HAP-1 (cell line): ENCODE data around the gene HDLBP.
"Not testable (repeated sequence)": the region's sequence is repeated elsewhere in the genome, so short reads cannot be mapped to it uniquely, and the experiment has no call there.

ENCODE experiments used
- DNase-seq, 2 experiments: peaks; one replicate each; pipeline ENCODE4 v3.0.0-alpha.2; 2016 to 2020; ENCODE audit warnings: low spot score in 2 of 2
- H3K27me3 ChIP-seq: fragments of 250-450 bp; sonication (Bioruptor Pico); 2 replicates; pipeline ENCODE4 v1.5.1; 2020; ENCODE audit warnings: low read depth, mild to moderate bottlenecking, moderate library complexity
- H3K36me3 ChIP-seq: fragments of 250-450 bp; sonication (Bioruptor Pico); replicated peaks from 2 replicates; pipeline ENCODE4 v1.5.1; 2020; ENCODE audit warnings: mild to moderate bottlenecking
- H3K4me1 ChIP-seq: fragments of 250-450 bp; sonication (Bioruptor Pico); 2 replicates; pipeline ENCODE4 v1.5.1; 2020; ENCODE audit warnings: mild to moderate bottlenecking
- H3K4me3 ChIP-seq: fragments of 250-450 bp; sonication (Bioruptor Pico); 2 replicates; pipeline ENCODE4 v1.5.1; 2020; ENCODE audit warnings: mild to moderate bottlenecking, moderate library complexity
- H3K9me3 ChIP-seq: fragments of 250-450 bp; sonication (Bioruptor Pico); 2 replicates; pipeline ENCODE4 v1.5.1; 2020; ENCODE audit warnings: mild to moderate bottlenecking, moderate library complexity
- in situ Hi-C: fragments of 300-500 bp; cut with MboI; formaldehyde crosslinking; loops from 3 replicates; pipeline ENCODE4 v1.14.3; 2020; ENCODE audit warnings: low sequenced_read_pairs, inconsistent platforms, mixed read lengths

The HDLBP gene

GRCh38 chr2:241308267-241308666 lies 7.2 kb downstream of the HDLBP start:
- Histone ChIP-seq H3K27me3 (no peaks in the 10 kb centered on the region), H3K36me3 (no peaks in the 10 kb centered on the region), H3K9me3 (no peaks in the 10 kb centered on the region), H3K4me1 (peaks cover 14% of the 10 kb centered on the region; the same call in 1 of the 2 replicates), H3K4me3 (no peak overlapping the region)
- in situ Hi-C loops = no loop called here
- no peak for DNase-seq

GRCh38 chr2:241307055-241307454 lies 8.4 kb downstream of the HDLBP start:
- no peak for DNase-seq
- Histone ChIP-seq H3K4me1 (peaks cover 10% of the 10 kb centered on the region; the same call in 1 of the 2 replicates), H3K4me3 (no peak overlapping the region), H3K36me3 (no peaks in the 10 kb centered on the region), H3K9me3 (no peaks in the 10 kb centered on the region), H3K27me3 (no peaks in the 10 kb centered on the region)
- in situ Hi-C loops = no loop called here

GRCh38 chr2:241304039-241304670 lies 11.3 kb downstream of the HDLBP start:
- no peaks in the 10 kb centered on the region for H3K27me3 ChIP-seq
- H3K36me3 ChIP-seq = no peaks in the 10 kb centered on the region
- H3K4me3 ChIP-seq = no peak overlapping the region
- DNase-seq = no peak
- no peaks in the 10 kb centered on the region for H3K4me1 ChIP-seq
- H3K9me3 ChIP-seq = no peaks in the 10 kb centered on the region
- in situ Hi-C loops = no loop called here

- Histone ChIP-seq H3K4me3 (no peak overlapping the region), H3K9me3 (no peaks in the 10 kb centered on the region), H3K36me3 (no peaks in the 10 kb centered on the region), H3K4me1 (no peaks in the 10 kb centered on the region), H3K27me3 (no peaks in the 10 kb centered on the region)
- in situ Hi-C loops = no loop called here
- no peak for DNase-seq
Observed at GRCh38 chr2:241302759-241303651, 12.5 kb downstream of the HDLBP start.

- Histone ChIP-seq H3K36me3 (no peaks in the 10 kb centered on the region), H3K4me1 (no peaks in the 10 kb centered on the region), H3K4me3 (no peak overlapping the region), H3K9me3 (no peaks in the 10 kb centered on the region), H3K27me3 (no peaks in the 10 kb centered on the region)
- DNase-seq = no peak
- in situ Hi-C loops = no loop called here
Observed at GRCh38 chr2:241302083-241302482, 13.4 kb downstream of the HDLBP start.

- H3K4me3 ChIP-seq = no peak overlapping the region
- H3K9me3 ChIP-seq = no peaks in the 10 kb centered on the region
- no peak for DNase-seq
- H3K4me1 ChIP-seq = no peaks in the 10 kb centered on the region
- peaks cover 4% of the 10 kb centered on the region; the same call in 1 of the 2 replicates for H3K36me3 ChIP-seq
- no peaks in the 10 kb centered on the region for H3K27me3 ChIP-seq
- in situ Hi-C loops = no loop called here
Observed at GRCh38 chr2:241300000-241300399, 15.5 kb downstream of the HDLBP start.

- H3K9me3 ChIP-seq = no peaks in the 10 kb centered on the region
- H3K4me1 ChIP-seq = no peaks in the 10 kb centered on the region
- no peaks in the 10 kb centered on the region for H3K27me3 ChIP-seq
- H3K4me3 ChIP-seq = no peak overlapping the region
- no peak for DNase-seq
- peaks cover 4% of the 10 kb centered on the region; the same call in 1 of the 2 replicates for H3K36me3 ChIP-seq
- in situ Hi-C loops = no loop called here
Observed at GRCh38 chr2:241298673-241299072, 16.8 kb downstream of the HDLBP start.

- Histone ChIP-seq H3K4me3 (no peak overlapping the region), H3K36me3 (peaks cover 4% of the 10 kb centered on the region; the same call in 1 of the 2 replicates), H3K4me1 (no peaks in the 10 kb centered on the region), H3K9me3 (no peaks in the 10 kb centered on the region), H3K27me3 (no peaks in the 10 kb centered on the region)
- in situ Hi-C loops = no loop called here
- DNase-seq = no peak
Observed at GRCh38 chr2:241296767-241297166, 18.7 kb downstream of the HDLBP start.

- DNase-seq = no peak
- H3K9me3 ChIP-seq = no peaks in the 10 kb centered on the region
- no peaks in the 10 kb centered on the region for H3K4me1 ChIP-seq
- peaks cover 4% of the 10 kb centered on the region; the same call in 1 of the 2 replicates for H3K36me3 ChIP-seq
- in situ Hi-C loops = no loop called here
- H3K4me3 ChIP-seq = no peak overlapping the region
- H3K27me3 ChIP-seq = no peaks in the 10 kb centered on the region
Observed at GRCh38 chr2:241295326-241296095, 20.0 kb downstream of the HDLBP start.

- H3K9me3 ChIP-seq, H3K36me3 ChIP-seq, H3K27me3 ChIP-seq, H3K4me1 ChIP-seq, in situ Hi-C loops, H3K4me3 ChIP-seq, DNase-seq: not testable (repeated sequence)
Observed at GRCh38 chr2:241293378-241293797, 22.1 kb downstream of the HDLBP start.

- H3K4me3 ChIP-seq = no peak overlapping the region
- no peaks in the 10 kb centered on the region for H3K4me1 ChIP-seq
- H3K27me3 ChIP-seq = no peaks in the 10 kb centered on the region
- no peaks in the 10 kb centered on the region for H3K9me3 ChIP-seq
- peaks cover 7% of the 10 kb centered on the region for H3K36me3 ChIP-seq
- DNase-seq = no peak
- in situ Hi-C loops = no loop called here
Observed at GRCh38 chr2:241291977-241292376, 23.5 kb downstream of the HDLBP start.

- H3K4me1 ChIP-seq = peaks cover 2% of the 10 kb centered on the region
- in situ Hi-C loops = no loop called here
- H3K9me3 ChIP-seq = no peaks in the 10 kb centered on the region
- DNase-seq = no peak
- peaks cover 5% of the 10 kb centered on the region for H3K36me3 ChIP-seq
- no peaks in the 10 kb centered on the region for H3K27me3 ChIP-seq
- H3K4me3 ChIP-seq = no peak overlapping the region
Observed at GRCh38 chr2:241291153-241291552, 24.3 kb downstream of the HDLBP start.

- DNase-seq = no peak
- peaks cover 13% of the 10 kb centered on the region for H3K4me1 ChIP-seq
- no peaks in the 10 kb centered on the region for H3K27me3 ChIP-seq
- in situ Hi-C loops = no loop called here
- H3K9me3 ChIP-seq = no peaks in the 10 kb centered on the region
- H3K4me3 ChIP-seq = no peak overlapping the region
- peaks cover 6% of the 10 kb centered on the region; the same call in 1 of the 2 replicates for H3K36me3 ChIP-seq
Observed at GRCh38 chr2:241289597-241289996, 25.9 kb downstream of the HDLBP start.
